PC-3 (cell line): Measurements from ENCODE around the gene USO1. TPM values are rescaled to one million over a fixed set of nuclear protein-coding genes. Genes with fewer than 3 reads are reported as not detected.

Experiments
- ATAC-seq: fragments of 200-7000 bp; cut with Tn5 transposase; 2 replicates; pipeline ENCODE4 v1.9.1; 2020; ENCODE audit warnings: mild to moderate bottlenecking, moderate library complexity
- BruUV-seq: library from RNA; stranded (reverse); fragments of 400-500 nt; replicated peaks from 2 replicates; lab custom pipeline; 2021; lab: Mats Ljungman, UMichigan
- CTCF ChIA-PET: fragments of 300-600 bp; sonication (Branson Sonifier 250); formaldehyde crosslinking; loops from one replicate; lab custom pipeline; 2022; ENCODE audit warnings: antibody characterized with exemption; lab: Charles Lee
- POLR2A ChIA-PET: fragments of 300-600 bp; sonication (Branson Sonifier 250); formaldehyde crosslinking; loops from one replicate; lab custom pipeline; 2022; ENCODE audit warnings: antibody characterized with exemption; ENCODE audit not compliant: unreplicated experiment; lab: Charles Lee
- DNase-seq: peaks from one replicate; pipeline ENCODE4 v3.0.0-alpha.2; 2015
- H2AFZ ChIP-seq: fragments of 300-600 bp; sonication (generic); 2 replicates; pipeline ENCODE4 v1.6.0; 2016; ENCODE audit warnings: antibody characterized with exemption, low read length
- H3F3A ChIP-seq: fragments of 300-600 bp; sonication (generic); one replicate; pipeline ENCODE4 v1.6.0; 2017; ENCODE audit warnings: antibody characterized with exemption, low read length, control low read depth, mild to moderate bottlenecking; ENCODE audit not compliant: unreplicated experiment
- H3K27ac ChIP-seq: fragments of 300-600 bp; sonication (generic); 2 replicates; pipeline ENCODE4 v1.5.1; 2016; ENCODE audit warnings: mild to moderate bottlenecking, low read length
- H3K27me3 ChIP-seq: fragments of 300-600 bp; sonication (generic); 2 replicates; pipeline ENCODE4 v1.6.1; 2016; ENCODE audit warnings: low read length, mixed read lengths
- H3K36me3 ChIP-seq: fragments of 300-600 bp; sonication (generic); 2 replicates; pipeline ENCODE4 v1.6.1; 2016; ENCODE audit warnings: low read depth, mixed run types, low read length, mixed read lengths
- H3K4me1 ChIP-seq: fragments of 300-600 bp; sonication (generic); 2 replicates; pipeline ENCODE4 v1.5.1; 2016; ENCODE audit warnings: low read length; ENCODE audit not compliant: insufficient read depth
- H3K4me2 ChIP-seq: fragments of 300-600 bp; sonication (generic); 2 replicates; pipeline ENCODE4 v1.6.0; 2016; ENCODE audit warnings: low read length
- H3K4me3 ChIP-seq: fragments of 300-600 bp; sonication (generic); 2 replicates; pipeline ENCODE4 v1.5.1; 2016; ENCODE audit warnings: mild to moderate bottlenecking, low read length, mixed read lengths
- H3K79me2 ChIP-seq: fragments of 300-600 bp; sonication (generic); 2 replicates; pipeline ENCODE4 v1.6.1; 2017; ENCODE audit warnings: low read length, mixed read lengths
- H3K9ac ChIP-seq: fragments of 300-600 bp; sonication (generic); 2 replicates; pipeline ENCODE4 v1.6.0; 2016; ENCODE audit warnings: mild to moderate bottlenecking, low read length
- H3K9me2 ChIP-seq: fragments of 300-600 bp; sonication (generic); replicated peaks from 2 replicates; pipeline ENCODE4 v1.6.1; 2016; ENCODE audit warnings: mixed run types, low read length, mixed read lengths
- H3K9me3 ChIP-seq: fragments of 300-600 bp; sonication (generic); 2 replicates; pipeline ENCODE4 v1.6.1; 2016; ENCODE audit warnings: low read length, mixed read lengths
- H4K20me1 ChIP-seq: fragments of 300-600 bp; sonication (generic); 2 replicates; pipeline ENCODE4 v1.6.1; 2016; ENCODE audit warnings: low read length, mixed read lengths
- EZH2 ChIP-seq: fragments of 300-600 bp; sonication (generic); IDR thresholded peaks from one replicate; pipeline ENCODE4 v1.6.1; 2017; ENCODE audit warnings: antibody characterized with exemption, mild to moderate bottlenecking, low read length; ENCODE audit not compliant: unreplicated experiment
- EZH2phosphoT487 ChIP-seq: fragments of 300-600 bp; sonication (generic); IDR thresholded peaks from 2 replicates; pipeline ENCODE4 v1.6.1; 2018; ENCODE audit warnings: mild to moderate bottlenecking, antibody characterized with exemption, low read length, borderline replicate concordance
- intact Hi-C: fragments of 100-400 bp; cut with micrococcal nuclease; formaldehyde crosslinking; loops from 2 replicates; pipeline ENCODE4 v1.9.0; 2023
- total RNA-seq: library from RNA; depleted of rRNA; stranded (reverse); fragments of >200 nt; gene quantifications from 2 replicates; pipeline ENCODE4 v1.2.3, GENCODE V29; 2014
- TF ChIP-seq, protein P1 (sequence below): fragments of 300-600 bp; sonication (generic); conservative IDR thresholded peaks from 2 replicates; pipeline ENCODE4 v1.5.1; 2017; ENCODE audit warnings: antibody characterized with exemption, low read depth, mild to moderate bottlenecking, low read length

USO1 gene
- total RNA-seq, 1 experiment from 2014 or later: 34.3 TPM

DNA sequence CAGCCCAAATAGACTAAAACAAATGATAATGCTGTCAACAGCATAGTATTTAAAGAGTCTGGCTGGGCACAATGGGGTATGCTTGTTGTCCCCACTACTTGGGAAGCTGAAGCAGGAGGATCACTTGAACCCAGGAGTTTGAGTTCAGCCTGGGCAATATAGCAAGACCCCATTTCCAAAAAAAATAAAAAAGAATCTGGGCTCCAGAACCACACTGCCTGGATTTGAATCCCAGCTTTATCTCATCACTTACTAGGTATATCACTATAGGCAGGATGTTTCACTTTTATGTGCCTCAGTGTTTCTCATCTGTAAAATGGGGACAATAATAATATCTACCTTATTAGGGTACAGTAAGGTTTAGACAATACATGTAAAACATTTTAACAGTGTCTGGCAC, 45.9 kb upstream of the USO1 start:
- no peak for ATAC-seq
- H4K20me1 ChIP-seq: no peaks in the 10 kb centered on the region
- no peak overlapping the region for H3K4me3 ChIP-seq
- H3K9me3 ChIP-seq: no peaks in the 10 kb centered on the region
- peaks cover 5% of the 10 kb centered on the region for H3F3A ChIP-seq
- BruUV-seq: no TSS peak
- H3K79me2 ChIP-seq: no peaks in the 10 kb centered on the region
- TF ChIP-seq, protein P1, sequence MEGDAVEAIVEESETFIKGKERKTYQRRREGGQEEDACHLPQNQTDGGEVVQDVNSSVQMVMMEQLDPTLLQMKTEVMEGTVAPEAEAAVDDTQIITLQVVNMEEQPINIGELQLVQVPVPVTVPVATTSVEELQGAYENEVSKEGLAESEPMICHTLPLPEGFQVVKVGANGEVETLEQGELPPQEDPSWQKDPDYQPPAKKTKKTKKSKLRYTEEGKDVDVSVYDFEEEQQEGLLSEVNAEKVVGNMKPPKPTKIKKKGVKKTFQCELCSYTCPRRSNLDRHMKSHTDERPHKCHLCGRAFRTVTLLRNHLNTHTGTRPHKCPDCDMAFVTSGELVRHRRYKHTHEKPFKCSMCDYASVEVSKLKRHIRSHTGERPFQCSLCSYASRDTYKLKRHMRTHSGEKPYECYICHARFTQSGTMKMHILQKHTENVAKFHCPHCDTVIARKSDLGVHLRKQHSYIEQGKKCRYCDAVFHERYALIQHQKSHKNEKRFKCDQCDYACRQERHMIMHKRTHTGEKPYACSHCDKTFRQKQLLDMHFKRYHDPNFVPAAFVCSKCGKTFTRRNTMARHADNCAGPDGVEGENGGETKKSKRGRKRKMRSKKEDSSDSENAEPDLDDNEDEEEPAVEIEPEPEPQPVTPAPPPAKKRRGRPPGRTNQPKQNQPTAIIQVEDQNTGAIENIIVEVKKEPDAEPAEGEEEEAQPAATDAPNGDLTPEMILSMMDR: no peak
- TF ChIP-seq EZH2: no peak
- no peak for TF ChIP-seq EZH2phosphoT487
- no peak for DNase-seq
- no peaks in the 10 kb centered on the region for H3K27me3 ChIP-seq
- no peak overlapping the region for H3K27ac ChIP-seq
- no peak overlapping the region for H3K9ac ChIP-seq
- peaks cover 8% of the 10 kb centered on the region for H3K4me1 ChIP-seq
- intact Hi-C loops: no loop called here
- ChIA-PET CTCF (no interaction called here), POLR2A (no interaction called here)
- H3K36me3 ChIP-seq: no peaks in the 10 kb centered on the region
- H2AFZ ChIP-seq: no peak overlapping the region
- H3K9me2 ChIP-seq: no peaks in the 10 kb centered on the region
- no peak overlapping the region for H3K4me2 ChIP-seq

DNA sequence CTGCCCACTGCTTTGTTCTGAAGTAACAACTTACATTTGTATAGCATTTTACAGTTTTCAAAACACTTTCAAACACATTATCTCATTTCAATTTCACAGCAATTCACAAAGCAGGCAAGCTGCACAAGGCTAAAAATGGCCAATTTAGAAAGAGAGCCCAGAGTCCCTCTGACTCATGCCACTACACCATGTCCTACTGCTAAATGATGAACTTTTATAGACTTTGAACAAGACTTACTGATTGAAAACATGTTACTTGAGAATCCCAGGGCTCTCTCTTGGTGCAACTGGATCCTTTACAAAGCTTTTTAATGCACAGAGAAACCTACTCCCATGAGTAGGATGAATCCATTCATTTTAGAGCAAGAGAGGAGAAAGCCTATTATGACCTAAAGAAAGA, 45.4 kb upstream of the USO1 start:
- Histone ChIP-seq H2AFZ (no peak overlapping the region), H3K27me3 (no peaks in the 10 kb centered on the region), H3K9me3 (no peaks in the 10 kb centered on the region), H3K4me3 (no peak overlapping the region), H3K79me2 (no peaks in the 10 kb centered on the region), H3K9ac (no peak overlapping the region), H3K4me1 (peaks cover 4% of the 10 kb centered on the region), H3F3A (peaks cover under 1% of the 10 kb centered on the region), H3K9me2 (no peaks in the 10 kb centered on the region), H3K27ac (no peak overlapping the region), H3K36me3 (no peaks in the 10 kb centered on the region), H3K4me2 (no peak overlapping the region), H4K20me1 (no peaks in the 10 kb centered on the region)
- ChIA-PET POLR2A (no interaction called here), CTCF (no interaction called here)
- no TSS peak for BruUV-seq
- ATAC-seq: no peak
- DNase-seq: no peak
- intact Hi-C loops: no loop called here
- TF ChIP-seq, protein P1: no peak

DNA sequence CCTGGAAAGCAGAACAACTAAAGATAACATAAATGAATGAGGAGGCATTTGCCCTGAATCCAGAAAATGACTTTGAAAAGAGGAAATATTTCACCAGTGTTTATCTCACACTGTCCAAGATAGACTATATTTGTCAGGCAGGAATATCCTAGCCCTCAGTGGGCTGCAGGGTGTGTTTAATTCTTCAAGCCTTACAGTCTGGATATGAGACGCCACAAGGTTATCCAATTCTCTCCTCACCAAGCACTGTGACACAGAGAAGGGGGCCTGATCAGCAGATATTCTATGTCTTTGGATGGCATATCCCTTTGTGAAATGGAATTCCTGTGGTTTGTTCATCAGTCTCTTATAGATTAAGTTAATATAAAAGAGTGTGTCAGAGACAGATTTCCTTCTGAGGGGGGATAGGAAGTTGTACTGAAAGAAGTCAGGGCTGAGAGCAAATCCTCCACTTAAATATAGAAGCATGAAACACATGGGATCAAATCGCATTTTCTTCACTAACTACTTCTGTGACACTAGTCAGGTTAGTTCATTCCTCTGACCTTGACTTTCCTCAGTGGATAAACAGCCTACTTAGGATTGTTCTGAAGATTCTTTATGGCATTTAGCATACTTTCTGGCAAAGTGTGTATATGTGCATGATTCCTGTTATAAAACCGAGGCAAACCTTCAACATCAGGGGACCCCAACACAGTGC, 44.4 kb upstream of the USO1 start:
- no peak for TF ChIP-seq EZH2
- TF ChIP-seq EZH2phosphoT487: no peak
- TF ChIP-seq, protein P1: no peak
- H3K36me3 ChIP-seq: no peaks in the 10 kb centered on the region
- ATAC-seq (no peak), DNase-seq (no peak)
- no peak overlapping the region for H3K9ac ChIP-seq
- no peaks in the 10 kb centered on the region for H3K79me2 ChIP-seq
- no peaks in the 10 kb centered on the region for H3F3A ChIP-seq
- BruUV-seq: no TSS peak
- intact Hi-C loops: no loop called here
- ChIA-PET POLR2A (interaction anchor here (0.7 kb wide), 1 partner anchor 44 kb away, joined by 3 read pairs; no protein-coding TSS in a partner anchor), CTCF (no interaction called here)
- no peaks in the 10 kb centered on the region for H3K9me3 ChIP-seq
- H3K27ac ChIP-seq: no peak overlapping the region
- no peaks in the 10 kb centered on the region for H3K27me3 ChIP-seq
- no peaks in the 10 kb centered on the region for H3K9me2 ChIP-seq
- no peak overlapping the region for H2AFZ ChIP-seq
- no peaks in the 10 kb centered on the region for H4K20me1 ChIP-seq
- H3K4me3 ChIP-seq: no peak overlapping the region
- H3K4me1 ChIP-seq: no peaks in the 10 kb centered on the region
- no peak overlapping the region for H3K4me2 ChIP-seq
